Posterior cingulate gyrus (tissue), 11 donors: Measurements from ENCODE around the gene OBSCN.
"Not testable (repeated sequence)": the region's sequence is repeated elsewhere in the genome, so short reads cannot be mapped to it uniquely, and the experiment has no call there.

Experiments used
- DNase-seq, 10 donors: peaks; one replicate each; pipeline versions ENCODE4 v3.0.0 to v3.0.0-alpha.2; 2020 to 2021; ENCODE audit warnings: mixed read lengths in 3 of 10
- intact Hi-C: fragments of 100-400 bp; cut with DNase I; formaldehyde crosslinking; loops from one replicate; pipeline ENCODE4 v1.15.1; 2023

Gene OBSCN

DNA sequence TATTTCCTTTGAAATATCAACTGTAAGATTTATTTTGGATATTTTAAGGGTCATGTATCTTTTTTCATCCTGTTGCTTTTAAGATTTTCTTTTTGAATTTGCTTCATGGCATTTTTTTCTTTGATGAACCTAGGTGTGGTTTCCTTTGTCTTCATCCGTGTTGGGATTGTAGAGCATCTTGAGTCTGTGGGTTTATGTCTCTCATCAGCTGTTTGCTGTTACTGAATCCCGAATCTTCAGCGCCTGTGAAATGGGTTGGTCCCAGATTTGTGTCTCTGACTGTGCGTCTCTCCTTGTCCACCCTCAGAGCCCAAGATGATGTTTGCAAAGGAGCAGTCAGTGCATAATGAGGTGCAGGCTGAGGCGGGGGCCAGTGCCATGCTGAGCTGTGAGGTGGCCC lies 36.1 kb downstream of the OBSCN start:
- DNase-seq, intact Hi-C loops: not testable (repeated sequence)

DNA sequence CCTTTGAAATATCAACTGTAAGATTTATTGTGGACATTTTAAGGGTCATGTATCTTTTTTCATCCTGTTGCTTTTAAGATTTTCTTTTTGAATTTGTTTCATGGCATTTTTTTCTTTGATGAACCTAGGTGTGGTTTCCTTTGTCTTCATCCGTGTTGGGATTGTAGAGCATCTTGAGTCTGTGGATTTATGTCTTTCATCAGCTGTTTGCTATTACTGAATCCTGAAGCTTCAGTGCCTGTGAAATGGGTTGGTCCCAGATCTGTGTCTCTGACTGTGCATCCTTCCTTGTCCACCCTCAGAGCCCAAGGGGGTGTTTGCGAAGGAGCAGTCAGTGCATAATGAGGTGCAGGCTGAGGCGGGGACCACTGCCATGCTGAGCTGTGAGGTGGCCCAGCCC lies 37.3 kb downstream of the OBSCN start:
- DNase-seq, result no peak
- intact Hi-C loops, result no loop called here

DNA sequence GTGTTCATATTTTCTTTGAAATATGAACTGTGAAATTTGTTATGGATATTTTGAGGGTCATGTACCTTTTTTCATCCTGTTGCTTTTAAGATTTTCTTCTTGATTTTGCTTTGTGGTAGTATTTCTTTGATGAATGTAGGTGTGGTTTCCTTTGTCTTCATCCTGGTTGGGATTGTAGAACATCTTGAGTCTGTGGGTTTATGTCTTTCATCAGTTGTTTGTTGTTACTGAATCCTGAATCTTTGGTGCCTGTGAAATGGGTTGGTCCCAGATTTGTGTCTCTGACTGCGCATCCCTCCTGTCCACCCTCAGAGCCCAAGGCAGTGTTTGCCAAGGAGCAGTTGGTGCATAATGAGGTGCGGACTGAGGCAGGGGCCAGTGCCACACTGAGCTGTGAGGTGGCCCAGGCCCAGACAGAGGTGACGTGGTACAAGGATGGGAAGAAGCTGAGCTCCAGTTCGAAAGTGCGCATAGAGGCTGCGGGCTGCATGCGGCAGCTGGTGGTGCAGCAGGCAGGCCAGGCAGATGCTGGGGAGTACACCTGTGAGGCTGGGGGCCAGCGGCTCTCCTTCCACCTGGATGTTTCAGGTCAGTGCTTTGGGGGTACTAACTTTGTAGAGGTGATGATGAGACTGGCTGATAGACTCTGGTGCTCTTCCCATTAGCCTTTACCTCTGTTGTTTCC lies 38.5 kb downstream of the OBSCN start:
- intact Hi-C loops, result no loop called here
- no peak for DNase-seq

DNA sequence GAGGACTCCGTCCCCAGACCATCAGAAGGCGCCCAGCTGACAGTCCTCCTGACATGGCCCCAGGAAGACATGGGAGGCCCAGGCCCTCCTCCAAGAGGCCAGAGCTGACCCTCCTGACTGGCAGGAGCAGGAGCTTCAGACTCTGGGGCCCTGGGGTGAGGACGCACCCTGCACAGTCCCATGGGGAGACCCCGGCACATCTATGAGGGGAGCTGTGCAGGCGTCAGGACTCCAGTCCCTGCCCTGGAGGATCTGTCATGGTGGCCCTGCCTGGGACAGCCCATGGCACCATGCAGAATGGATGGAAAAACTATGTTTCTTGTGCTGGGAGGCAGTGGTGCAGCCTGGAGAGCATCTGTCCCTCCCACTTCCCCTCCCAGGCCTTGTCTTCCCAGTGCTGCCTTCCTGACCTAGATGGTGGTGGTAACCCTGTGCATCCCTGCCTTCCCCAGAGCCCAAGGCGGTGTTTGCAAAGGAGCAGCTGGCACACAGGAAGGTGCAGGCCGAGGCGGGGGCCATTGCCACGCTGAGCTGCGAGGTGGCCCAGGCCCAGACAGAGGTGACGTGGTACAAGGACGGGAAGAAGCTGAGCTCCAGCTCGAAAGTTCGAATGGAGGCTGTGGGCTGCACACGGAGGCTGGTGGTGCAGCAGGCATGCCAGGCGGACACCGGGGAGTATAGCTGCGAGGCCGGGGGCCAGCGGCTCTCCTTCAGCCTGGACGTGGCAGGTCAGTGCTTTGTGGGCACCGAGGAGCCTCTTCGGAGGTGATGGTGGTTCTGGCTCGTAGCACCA lies 41.9 kb downstream of the OBSCN start:
- no peak for DNase-seq
- intact Hi-C loops, result no loop called here

DNA sequence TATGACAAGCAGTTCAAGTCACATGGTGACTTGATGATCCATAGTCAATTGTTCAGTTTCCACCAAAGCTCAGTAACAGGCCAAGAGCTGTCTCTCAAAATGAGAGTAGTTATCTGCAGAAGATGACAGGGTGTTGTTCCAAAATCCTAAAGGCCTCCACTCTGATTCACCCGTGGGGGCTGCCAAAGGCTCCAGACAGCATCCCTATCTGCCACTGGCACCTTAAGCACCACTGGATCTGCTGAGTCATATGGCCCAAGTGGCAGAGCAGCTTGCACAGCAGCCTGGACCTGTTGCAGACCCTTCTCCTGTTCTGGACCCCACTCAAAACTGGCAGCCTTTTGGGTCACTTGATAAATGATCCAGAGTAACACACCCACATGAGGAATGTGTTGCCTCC lies 44.6 kb downstream of the OBSCN start:
- DNase-seq, intact Hi-C loops: not testable (repeated sequence)

DNA sequence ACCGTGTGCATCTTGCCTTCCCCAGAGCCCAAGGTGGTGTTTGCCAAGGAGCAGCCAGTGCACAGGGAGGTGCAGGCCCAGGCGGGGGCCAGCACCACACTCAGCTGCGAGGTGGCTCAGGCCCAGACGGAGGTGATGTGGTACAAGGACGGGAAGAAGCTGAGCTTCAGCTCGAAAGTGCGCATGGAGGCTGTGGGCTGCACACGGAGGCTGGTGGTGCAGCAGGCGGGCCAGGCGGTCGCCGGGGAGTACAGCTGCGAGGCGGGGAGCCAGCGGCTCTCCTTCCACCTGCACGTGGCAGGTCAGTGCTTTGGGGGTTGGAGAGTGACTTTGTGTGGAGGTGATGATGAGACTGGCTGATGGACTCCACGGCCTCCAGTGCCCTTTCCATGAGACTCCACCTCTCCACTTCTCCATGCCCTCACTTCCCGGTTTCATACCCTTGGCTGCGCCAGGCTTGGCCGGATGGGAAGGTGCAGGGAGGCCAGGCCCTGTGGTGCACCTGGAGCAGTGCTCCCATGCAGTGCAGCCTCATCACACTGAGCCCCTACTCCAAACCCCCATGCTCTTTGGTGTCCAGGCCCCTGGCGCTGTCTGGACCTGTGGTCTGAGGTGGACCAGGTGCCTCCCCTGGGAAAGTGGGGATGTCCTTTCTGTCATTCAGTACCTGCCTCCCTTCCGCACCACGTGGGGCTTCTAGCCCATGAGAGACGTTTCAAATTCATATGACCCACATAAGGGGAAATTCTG lies 49.0 kb downstream of the OBSCN start:
- intact Hi-C loops, result no loop called here

DNA sequence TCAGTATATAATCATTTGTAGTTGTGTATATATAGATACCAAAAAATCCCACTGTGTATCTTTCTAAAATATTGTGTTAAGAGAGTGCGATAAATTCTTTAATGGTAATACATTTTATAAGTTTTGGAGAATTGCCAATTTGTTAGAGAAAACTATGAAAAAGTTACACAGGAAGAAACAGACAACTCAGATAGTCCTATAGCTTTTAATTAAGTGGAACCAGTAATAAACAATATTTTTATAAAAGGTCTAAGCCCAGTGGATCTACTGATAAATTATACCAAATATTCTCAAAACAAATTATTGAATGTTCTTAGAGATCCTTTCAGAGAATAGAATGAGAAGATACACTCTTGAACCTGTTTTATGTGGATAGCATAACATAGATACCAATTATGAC lies 50.6 kb downstream of the OBSCN start:
- no peak for DNase-seq
- intact Hi-C loops, result no loop called here

More for the DNA sequence above, 49.0 kb downstream of the OBSCN start:
- DNase-seq, result peak in 1 of 10 donors; percentile 67

DNA sequence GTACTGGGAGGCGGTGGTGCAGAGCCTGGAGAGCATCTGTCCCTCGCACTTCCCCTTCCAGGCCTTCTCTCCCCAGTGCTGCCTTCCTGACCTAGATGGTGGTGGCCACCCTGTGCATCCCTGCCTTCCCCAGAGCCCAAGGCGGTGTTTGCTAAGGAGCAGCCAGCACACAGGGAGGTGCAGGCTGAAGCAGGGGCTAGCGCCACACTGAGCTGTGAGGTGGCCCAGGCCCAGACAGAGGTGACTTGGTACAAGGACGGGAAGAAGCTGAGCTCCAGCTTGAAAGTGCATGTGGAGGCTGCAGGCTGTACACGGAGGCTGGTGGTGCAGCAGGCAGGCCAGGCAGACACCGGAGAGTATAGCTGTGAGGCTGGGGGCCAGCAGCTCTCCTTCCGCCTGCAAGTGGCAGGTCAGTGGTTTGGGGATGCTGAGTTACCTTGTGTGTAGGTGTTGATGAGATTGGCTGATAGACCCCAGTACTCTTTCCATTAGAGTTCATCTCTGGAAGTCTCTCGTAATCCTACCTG lies 51.6 kb downstream of the OBSCN start:
- DNase-seq, result no peak
- intact Hi-C loops, result no loop called here

DNA sequence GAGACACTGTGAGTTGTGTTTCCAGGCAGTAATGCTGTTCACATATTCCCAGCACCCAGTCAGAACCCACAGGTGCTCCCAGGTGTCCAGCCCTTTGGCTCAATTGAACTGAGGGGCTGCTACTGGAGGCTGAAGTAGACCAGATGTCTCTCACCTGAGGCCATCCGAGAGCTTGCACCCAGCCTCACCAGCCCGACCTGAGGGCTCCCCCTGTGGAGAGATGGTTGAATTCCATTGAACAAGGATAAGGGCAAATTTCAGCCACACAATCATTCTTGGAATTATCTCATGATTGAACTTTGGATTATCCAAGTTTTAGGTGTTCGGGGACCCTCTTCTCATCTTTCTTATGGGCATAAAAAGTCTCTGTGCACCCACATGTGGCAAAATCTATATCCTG lies 52.1 kb downstream of the OBSCN start:
- DNase-seq, result no peak
- intact Hi-C loops, result no loop called here

DNA sequence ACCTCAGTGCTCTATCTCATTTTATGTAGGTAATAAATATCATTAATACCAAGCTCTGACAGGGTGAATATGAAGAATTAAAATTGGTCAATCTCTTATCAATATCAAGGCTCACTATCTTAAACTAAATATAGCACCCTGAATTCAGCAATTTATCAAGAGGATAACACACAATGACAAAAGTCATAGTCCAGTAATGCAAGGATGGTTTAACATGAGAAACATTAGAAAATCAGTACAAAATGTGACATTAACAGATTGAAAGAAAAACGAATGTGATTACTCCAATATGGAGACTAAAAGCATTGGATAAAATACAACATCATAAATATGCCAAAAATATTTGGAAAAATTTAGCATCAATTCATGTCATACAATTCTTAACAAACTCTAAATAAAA lies 53.9 kb downstream of the OBSCN start:
- DNase-seq, result no peak
- intact Hi-C loops, result no loop called here

DNA sequence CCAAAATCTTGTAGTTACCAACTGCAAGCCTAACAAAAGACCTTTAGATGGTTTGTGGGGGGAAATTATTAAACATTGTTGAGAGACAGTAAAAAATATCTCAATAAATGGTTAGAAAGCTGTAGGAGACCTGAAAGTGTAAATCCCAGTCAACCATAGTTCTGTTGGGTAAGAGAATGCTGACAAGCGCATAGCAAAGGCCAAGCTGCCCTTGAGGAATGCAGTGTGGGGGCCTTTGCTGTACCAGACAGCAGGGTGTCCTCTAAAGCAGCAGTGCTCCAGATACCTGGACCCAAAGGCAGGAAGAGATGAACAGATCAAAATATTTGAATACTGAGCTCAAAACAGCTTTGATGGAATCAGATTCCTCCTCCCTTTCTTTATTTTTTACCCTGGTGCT lies 54.6 kb downstream of the OBSCN start:
- no peak for DNase-seq
- intact Hi-C loops, result no loop called here

DNA sequence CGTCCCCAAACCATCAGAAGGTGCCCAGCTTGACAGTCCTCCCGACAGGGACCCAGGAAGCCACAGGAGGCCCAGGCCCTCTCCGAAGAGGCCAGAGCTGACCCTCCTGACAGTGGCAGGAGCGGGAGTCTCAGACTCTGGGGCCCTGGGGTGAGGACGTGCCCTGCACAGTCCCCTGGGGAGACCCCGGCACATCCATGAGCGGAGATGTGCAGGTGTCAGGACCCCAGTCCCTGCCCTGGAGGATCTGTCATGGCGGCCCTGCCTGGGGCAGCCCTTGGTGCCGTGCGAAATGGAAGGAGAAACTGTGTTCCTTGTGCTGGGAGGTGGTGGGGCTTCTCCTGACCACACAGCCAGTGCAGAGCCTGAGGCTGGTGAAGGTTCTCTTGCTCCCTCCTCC lies 55.8 kb downstream of the OBSCN start:
- intact Hi-C loops, result no loop called here
- peak in 1 of 10 donors; percentile 75 for DNase-seq

DNA sequence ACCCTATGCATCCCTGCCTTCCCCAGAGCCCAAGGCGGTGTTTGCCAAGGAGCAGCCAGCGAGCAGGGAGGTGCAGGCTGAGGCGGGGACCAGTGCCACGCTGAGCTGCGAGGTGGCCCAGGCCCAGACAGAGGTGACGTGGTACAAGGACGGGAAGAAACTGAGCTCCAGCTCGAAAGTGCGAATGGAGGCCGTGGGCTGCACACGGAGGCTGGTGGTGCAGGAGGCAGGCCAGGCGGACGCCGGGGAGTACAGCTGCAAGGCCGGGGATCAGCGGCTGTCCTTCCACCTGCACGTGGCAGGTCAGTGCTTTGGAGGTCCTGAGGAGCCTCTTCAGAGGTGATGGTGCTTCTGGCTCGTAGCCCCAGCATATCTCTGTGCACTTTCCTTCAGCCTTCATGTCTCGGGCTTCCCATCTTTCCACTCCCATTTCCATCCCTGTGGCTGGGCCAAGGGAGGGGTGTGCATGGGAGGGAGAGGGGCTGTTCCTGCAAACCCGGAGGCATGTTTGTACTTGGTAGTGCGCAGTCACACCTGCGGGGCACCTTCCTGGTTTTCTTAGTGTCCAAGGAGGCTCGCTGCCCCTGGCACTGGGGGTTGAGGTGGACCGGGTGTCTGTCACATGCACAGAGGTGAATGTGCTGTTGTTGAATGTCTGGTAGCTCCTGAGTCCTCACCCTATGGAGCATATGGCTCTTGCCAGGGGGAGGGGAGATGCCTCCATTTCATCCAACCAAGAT lies 56.4 kb downstream of the OBSCN start:
- intact Hi-C loops, result no loop called here
- peak in 1 of 10 donors; percentile 65 for DNase-seq

DNA sequence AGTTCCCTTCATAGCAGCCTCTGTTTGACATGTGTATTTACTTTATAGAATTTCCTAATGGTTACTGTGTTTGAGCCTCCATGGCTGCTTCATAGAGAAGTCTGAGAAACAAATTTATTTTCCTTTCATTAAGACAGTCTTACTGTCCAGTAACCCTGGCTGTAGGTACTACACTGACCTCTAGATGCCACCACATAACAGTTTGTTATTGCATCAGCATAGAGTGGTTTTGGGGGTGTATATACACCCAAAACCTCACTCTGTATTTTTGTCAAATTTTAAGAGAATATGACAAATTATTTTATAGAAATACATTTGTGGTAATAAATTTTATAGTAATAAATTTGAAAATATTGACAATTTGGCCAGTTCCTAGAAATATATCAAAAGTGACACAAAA lies 57.3 kb downstream of the OBSCN start:
- no peak for DNase-seq
- intact Hi-C loops, result no loop called here

DNA sequence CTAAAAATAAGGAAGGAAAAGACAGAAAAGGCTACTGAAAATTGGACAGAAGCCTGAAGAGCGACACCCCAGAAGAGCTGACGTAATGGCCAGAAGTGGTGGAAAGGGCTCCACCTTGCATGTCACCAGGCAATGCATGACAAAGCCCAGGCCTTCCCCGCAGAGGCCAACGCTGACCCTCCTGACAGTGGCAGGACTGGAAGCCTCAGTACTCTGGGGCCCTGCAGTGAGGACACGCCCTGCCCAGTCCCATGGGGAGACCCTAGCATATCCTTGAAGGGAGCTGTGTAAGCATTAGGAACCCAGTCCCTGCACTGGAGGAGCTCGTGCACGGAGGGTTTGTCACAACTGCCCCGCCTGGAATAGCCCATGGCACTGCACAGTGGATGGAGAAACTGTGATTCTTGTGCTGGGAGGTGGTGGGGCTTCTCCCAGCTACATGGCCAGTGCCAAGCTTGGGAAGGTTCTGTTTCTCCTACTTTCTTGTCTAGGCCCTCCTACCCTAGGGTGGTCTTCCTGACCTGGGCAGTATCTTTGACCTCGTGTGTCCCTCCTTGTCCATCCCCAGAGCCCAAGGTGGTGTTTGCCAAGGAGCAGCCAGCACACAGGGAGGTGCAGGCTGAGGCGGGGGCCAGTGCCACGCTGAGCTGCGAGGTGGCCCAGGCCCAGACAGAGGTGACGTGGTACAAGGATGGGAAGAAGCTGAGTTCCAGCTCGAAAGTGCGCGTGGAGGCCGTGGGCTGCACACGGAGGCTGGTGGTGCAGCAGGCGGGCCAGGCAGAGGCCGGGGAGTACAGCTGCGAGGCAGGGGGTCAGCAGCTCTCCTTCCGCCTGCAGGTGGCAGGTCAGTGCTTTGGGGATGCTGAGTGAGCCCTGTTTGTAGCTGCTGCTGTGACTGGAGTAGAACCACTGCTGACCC lies 60.4 kb downstream of the OBSCN start:
- intact Hi-C loops, result no loop called here
- peak in 2 of 10 donors; percentile 64 for DNase-seq

DNA sequence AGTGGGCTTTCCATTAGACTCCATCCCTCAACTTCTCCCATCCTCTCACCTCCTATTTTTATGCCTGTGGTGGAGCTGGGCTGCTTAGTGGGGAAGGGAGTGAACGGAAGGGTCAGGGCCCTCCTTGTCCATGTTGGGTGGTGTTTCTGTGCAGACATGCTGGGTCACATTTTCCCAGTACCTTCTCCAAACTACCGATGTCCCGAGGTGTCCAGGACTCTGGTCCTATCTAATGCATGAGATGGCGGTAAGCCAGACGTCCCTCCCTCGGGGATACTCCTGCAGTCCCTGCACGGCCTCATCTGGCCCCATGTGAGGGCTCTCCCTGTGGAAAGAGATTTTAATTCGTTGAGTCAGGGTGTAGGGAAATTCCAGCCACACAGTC lies 61.0 kb downstream of the OBSCN start:
- DNase-seq, result peak in 1 of 10 donors; percentile 57
- intact Hi-C loops, result no loop called here

DNA sequence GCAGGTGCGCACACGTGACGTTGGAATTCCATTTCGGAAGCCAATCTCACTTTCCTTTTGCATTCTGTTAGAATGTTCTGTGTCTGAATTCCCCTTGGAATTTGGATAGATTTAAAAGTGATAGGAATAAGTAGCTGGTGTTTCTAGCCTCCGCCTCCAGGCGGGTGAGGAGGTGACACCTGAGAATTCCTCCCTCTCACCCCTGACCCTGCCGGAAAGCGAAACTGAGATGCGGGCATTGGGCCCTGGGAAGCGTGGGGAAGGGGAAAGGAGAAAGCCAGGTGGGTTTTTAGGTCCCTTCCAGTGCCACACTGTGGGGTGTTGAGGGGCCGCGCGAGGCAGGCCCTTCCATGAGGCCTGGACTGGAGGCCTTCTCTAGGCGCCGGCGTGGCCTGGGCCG lies 61.6 kb downstream of the OBSCN start:
- intact Hi-C loops, result not testable (repeated sequence)
- peak in 1 of 10 donors; percentile 5 for DNase-seq

DNA sequence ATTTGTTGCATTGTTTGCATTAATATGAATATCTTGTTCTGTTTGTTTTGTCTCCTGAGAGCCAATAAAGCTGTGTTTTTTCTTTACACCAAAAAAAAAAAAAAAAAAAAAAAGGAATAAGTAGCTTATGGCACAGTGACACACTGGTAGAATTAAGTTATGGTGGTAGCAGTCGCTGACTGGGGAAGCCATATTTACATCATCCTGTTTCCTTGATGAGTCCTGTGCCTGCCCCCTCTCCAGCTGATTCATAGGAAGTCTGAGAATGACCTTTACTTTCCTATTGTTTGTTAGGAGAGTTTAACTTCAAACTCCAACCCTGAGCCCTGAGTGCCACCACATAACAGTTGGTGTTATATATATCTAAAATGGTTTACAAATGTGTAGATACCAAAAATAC lies 62.2 kb downstream of the OBSCN start:
- intact Hi-C loops, result no loop called here
- peak in 1 of 10 donors; percentile 18 for DNase-seq

DNA sequence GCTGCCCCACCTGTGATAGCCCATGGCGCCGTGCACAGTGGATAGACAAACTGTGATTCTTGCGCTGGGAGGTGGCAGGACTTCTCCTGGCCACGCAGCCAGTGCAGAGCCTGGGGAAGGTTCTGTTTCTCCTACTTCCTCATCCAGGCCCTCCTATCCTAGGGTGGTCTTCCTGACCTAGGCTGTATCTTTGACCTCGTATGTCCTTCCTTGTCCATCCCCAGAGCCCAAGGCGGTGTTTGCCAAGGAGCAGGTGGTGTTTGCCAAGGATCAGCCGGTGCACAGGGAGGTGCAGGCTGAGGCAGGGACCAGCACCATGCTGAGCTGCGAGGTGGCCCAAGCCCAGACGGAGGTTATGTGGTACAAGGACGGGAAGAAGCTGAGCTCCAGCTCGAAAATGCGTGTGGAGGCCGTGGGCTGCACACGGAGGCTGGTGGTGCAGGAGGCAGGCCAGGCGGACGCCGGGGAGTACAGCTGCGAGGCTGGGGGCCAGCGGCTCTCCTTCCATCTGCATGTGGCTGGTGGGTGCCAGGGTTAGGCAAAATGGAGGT lies 63.9 kb downstream of the OBSCN start:
- DNase-seq, result peak in 1 of 10 donors; percentile 62
- intact Hi-C loops, result no loop called here
